ENCODE data around the gene SCCPDH.
"Not testable (repeated sequence)": the region's sequence is repeated elsewhere in the genome, so short reads cannot be mapped to it uniquely, and the experiment has no call there.

The SCCPDH gene, protein sequence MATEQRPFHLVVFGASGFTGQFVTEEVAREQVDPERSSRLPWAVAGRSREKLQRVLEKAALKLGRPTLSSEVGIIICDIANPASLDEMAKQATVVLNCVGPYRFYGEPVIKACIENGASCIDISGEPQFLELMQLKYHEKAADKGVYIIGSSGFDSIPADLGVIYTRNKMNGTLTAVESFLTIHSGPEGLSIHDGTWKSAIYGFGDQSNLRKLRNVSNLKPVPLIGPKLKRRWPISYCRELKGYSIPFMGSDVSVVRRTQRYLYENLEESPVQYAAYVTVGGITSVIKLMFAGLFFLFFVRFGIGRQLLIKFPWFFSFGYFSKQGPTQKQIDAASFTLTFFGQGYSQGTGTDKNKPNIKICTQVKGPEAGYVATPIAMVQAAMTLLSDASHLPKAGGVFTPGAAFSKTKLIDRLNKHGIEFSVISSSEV

DNA sequence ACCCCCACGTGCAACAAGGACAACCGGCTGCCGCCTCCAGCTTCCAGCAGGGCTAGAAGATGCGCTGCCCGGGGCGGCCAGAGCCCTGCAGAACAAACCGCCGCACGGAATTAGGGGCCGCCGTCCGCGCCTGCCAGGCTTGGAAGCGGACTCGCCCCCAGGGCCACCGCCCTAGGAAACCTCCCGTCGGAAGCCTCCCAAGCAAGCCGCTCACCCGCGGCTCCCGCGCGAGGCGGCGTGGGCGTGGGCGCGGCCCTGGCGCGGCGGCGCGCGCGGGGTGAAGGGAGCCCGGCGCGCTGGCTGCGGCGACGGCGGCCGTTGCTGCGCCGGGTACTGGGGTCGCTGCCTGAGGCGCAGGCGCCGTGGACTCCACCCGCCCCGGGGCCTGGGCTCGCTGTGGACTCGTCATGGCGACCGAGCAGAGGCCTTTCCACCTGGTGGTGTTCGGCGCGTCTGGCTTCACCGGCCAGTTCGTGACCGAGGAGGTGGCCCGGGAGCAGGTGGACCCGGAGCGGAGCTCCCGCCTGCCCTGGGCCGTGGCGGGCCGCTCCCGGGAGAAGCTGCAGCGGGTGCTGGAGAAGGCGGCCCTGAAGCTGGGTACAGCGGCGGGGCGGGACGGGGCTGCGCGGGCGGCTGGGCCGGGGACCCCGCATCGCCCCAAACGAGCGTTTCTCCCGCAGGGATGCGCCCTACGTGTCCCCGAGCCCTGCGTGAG, at the start of gene SCCPDH:
Gene SCCPDH, plus strand, starts transcription at position 394 of the 715 bp plus-strand sequence. Its CDS starts 14 bp downstream, at position 408.
- DNase-seq = peak; percentile 74

DNA sequence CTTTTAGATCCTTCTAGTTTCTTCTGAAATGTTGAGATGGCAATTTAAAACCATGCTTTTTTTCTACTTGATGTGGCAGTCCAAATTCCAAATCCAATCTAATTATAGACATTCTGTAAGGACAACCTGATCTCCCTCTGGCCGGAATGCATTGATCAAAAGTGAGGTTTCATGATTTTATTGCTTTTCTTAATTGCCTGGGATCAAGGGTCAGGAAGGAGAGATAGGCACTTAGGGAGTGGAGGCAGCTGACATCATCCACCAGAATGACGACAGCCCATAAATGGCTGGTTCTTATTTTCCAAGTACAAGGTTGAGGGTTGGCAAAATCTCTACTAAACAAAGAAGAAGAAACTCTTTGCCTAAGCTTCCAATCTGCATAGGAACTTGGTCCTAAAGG, 46.4 kb upstream of the SCCPDH start:
- DNase-seq = no peak

DNA sequence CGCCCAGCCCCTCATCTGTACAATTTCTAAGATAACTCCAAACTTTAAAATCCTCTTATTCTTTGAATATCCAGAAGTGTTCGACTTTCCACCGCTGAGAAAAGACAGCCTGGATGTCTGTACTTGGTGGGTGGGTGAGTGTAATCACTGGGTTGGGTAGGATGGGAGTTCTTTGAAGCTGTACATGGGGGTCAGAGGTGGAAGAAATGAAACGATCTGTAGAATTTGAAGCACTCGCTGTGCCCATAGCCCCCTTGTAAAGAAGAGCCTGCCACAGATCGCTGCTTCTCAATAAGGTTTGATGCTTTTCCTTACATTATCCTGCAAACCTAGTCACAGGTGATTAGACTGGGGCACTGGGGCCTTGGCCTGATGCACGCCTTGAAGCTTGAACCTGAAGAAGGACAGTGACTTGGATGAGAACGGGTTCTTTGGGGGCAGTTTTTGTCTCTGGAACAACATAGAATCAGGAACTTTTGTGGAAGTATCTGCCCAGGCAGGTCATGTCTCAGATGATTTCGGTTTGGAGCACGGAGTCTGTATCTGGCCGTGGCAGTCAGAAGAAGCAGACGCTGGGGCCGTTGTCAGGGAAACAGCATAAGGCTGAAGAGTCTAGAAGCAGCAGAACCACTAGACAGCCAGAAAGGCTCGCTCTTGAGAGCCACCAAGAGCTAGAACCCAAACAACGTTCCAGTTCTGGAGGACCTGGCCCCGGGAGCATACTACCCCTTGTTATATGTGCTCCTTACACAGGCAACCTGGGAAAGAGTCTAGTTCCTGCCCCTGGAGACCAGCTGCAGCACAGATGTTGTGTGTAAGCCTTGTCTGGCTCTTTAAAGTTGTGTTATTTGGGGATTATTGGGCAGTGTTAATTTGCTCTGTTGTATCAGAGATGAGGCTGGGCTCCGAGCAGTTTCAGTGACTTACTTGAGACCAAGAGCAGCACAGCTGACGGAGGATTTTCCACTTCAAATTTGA, 45.1 kb upstream of the SCCPDH start:
- DNase-seq = no peak

DNA sequence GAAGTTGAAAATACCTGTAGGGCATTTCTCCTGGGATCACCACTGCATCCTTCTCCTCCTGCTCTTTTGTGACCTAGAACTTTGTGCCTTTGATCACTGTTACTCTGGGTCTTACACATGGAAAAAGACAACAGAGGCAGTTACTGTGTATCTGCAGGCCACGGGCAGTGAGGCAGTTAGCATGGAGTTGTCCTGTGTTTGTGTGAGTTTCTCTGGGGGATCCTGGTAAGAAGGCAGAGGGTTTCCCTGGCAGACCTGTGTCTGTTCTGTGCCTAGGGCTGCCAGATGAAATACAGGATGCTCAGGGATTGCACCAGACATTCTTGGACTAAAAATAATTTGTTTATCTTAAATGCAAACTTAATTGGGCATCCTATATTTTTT, 44.4 kb upstream of the SCCPDH start:
- DNase-seq = no peak

DNA sequence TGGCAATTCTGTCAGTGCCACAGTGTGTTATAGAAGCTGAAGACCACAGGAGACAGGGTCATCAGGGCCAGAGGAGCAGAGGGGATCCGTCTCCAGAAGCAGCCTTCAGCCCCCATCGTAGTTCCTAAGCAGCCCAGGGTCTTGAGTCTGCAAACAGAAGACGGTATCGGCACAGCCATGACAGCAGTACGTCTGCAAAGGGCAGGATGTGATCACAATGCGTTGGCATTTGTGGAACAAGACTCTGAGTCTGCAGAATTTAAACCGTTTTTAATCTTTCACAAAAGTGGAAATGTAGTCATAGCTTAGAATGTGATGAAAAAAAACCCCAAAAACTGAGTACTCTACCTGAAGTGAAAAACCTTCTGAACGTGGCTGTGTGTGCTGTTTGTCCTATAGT, 44.0 kb upstream of the SCCPDH start:
- no peak for DNase-seq

DNA sequence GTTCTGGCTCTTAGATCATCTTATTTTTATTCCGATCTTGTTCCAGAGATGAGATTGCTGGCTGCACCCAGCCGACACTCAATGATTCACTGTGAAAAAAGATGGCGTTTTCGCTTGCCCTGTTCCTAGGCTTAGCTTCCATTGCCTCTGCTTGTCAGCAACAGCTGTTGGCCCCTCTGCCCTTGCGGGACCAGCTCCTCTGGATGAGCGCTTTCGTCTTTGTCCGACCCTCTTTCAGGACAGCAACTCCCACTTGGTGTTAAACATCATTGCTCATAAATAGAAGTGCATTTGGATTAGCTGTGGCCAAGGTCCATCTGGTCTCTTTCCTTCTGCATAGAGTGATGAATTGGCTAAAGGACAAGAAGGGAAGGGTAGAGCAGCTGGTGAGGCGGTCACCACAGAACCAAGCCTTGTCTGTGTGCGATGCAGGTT, 43.5 kb upstream of the SCCPDH start:
- DNase-seq = no peak

DNA sequence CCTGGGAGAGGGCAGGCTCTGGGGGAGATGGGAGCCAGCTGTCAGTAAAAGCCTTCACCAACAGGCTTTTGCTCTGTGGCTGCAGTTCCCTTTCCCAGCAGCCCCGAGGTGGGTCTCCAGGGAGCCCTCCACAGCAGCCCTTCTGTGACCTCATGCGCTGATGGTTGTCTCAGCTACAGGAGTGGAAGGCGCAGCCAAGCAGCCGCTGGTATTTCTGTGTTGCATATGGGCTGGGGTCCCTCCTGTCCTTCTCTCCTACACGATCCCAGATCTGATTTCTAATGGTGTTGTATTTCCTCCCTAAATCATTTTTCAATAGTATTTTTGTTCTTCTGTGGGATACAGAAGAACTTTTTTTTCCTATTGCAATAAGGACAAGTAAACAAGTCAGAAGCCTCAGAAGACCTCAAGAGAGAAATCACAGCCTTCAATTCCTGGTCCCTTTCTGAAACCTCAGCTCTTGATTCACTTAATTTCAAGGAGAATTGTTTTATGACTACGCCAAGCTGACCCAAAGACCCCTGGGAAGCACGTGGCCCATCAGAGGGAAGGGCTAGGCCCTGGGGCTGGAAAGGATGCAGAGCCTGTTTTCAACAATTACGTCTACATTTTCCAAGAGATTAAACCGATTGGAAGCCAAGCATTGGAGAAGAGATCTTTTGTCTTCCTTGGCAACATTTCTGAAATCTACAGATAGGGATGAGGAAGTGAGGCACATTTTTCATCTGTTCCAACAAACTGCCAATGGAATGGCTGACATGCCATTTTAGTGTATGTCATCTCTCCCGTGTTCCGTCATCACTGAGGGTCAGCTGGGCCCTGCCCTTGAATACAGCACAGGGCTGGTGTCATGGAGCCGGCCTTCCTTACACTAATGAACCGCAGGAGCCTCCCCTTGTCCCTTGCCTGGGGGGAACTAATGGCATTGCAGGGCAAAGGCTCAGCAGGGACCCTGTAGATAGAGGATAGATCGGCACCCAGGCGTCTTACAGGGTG, 42.0 kb upstream of the SCCPDH start:
- DNase-seq = no peak

DNA sequence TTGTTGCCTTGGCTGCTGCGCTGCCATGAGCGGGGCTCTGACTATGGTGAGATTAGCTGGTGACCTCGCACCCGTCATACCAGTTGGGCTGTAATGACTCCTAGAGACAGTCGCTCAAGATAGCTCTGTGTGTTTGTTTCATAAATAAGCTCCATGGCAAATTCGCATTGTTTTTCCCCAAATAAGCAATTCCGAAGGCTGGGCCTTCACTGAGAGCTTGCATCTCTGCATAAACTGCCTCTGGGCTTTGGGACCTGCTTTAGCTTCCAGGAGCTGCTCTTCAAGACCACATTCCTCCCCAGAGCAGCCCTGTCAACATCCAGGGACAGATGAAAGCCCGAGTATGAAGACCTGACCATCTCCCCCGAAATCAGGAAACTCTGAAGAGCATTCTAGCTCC, 40.7 kb upstream of the SCCPDH start:
- no peak for DNase-seq

DNA sequence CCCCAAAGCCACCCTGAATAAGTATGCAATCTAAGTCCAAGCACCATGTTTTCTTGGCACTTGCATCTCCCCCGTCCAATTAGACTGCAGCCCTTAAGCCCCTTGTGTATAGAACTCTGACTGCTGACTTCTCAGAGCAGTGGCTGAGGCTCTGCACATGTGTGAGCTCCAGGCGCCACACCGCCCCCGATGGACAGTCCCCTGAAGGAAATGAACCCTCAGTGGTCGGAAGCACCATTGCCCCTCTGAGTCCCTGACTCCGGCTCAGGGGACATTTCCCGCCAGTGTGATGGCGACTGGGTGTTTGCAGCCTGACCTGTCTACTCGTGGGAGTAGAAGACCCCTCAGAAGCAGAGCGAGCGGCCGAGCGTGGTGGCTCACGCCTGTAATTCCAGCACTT, 37.2 kb upstream of the SCCPDH start:
- no peak for DNase-seq

DNA sequence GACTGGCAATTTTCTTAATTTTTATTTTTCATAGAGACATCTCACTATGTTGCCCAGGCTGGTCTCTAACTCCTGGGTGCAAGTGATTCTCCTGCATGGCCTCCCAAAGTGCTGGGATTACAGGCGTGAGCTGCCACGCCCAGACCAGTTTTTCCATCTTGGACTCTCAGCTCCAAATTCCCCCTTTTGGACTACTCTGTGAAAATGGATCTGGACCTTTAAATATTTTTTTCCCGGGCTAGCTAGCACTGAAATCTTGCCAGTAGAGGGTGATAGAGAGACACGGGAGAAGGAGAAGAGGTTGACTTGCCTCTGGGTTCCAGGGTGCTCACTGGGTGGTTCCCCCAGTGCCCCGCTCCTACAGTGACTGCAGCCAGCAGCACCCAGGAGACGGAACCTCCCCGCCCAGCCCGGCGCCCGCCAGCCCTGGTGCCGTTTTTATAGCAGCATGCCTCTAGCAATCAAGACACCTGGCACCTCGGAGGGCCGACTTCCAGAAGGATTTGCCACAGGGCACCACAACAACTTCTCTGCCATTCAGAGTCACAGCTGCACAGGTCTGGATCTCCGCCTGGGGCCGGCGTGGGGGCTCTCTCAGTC, 34.7 kb upstream of the SCCPDH start:
- peak; percentile 72 for DNase-seq

DNA sequence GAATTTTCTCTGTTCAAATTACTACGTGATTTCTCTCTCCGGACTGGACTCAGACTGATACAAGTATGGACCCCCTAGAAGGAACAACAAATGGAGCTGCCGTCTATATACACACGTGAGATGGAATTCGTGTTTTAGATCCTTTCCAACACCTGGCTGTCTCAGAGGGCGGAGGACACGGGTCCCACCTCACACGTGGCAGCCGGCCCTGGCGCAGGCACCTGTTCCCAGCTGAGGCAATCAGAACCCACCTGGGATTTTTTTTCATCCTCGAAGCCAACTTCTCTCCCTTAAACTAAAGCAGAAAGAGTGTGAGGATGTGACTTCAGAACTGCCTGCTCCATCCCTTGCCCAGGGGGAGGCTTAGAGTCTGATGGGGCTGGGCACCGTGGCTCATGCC, 34.1 kb upstream of the SCCPDH start:
- DNase-seq = no peak

DNA sequence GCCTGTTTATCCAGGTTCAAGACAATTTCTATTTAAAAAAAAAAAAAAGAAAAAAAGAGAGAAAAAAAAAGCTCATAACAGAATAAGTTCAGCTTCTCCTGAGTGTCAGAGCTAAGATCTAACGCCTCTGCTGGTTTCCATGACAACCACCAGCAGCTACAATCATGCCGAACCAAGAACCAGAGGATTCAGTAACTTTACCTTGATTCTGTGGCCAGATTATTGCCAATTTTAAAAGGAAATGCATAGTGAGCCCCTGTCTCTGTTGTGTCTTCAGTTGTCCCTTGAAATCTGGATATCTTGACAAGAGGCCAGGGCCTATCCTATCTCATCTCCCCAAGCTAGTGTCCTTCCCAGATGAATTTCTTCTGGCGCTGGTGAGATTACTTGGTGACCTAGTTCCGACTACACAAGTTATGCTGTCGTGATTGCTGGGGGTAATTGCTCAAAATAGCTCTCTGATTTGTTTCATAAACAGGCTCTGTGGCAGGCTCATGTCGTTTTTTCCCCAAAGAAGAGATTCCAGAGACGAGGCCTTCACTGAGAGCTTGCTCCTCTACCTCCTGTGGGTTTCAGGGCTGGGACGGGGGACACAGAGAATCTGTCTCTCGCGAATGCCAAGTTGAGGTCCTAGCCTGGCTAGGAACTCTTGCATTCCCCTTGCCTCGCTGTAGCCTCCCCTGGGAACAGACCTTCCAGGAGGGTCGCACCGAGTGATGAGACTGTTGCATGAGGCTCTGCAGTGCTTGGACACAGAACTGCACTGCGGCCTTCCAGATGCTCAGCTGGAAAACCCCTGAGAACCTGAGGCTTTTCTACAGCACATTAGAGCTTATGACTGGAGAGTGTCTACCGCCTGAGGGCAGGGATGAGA, 32.4 kb upstream of the SCCPDH start:
- no peak for DNase-seq

DNA sequence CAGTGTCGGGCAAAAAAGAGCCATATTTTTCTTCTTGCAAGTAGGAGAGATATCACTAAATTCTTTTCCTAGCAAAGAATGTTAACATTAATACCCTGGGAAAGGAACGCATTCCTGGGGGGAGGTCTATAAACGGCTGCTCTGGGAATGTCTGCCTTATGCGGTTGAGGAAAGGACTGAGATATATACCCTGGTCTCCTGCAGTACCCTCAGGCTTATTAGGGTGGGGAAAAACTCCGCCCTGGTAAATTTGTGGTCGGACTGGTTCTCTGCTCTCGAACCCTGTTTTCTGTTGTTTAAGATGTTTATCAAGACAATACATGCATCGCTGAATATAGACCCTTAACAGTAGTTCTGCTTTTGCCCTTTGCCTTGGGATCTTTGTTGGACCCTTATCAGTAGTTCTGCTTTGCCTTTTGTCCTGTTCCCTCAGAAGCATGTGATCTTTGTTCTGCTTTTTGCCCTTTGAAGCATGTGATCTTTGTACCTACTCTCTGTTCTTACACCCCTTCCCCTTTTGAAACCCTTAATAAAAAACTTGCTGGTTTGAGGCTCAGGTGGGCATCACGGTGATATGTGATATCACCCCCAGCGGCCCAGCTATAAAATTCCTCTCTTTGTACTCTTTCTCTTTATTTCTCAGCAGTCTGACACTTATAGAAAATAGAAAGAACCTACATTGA, 29.9 kb upstream of the SCCPDH start:
- DNase-seq = not testable (repeated sequence)

DNA sequence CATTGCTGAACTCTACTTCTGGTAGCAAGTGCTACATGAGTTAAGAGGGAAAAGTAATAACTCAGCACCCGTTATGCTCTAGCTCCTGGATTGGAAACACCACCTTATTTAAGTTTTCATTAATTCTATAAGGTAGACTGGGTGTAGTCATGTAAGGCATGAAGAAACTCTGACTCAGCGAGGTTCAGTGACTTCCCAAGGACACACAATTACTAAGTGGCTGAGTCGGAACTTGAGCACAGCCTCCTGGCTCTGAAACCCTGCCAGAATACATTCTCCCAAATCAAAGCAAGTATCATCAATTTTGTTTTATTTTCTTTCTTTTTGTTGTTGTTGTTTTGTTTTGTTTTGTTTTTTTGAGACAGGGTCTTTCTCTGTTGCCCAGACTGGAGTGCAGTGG, 29.1 kb upstream of the SCCPDH start:
- DNase-seq = no peak

DNA sequence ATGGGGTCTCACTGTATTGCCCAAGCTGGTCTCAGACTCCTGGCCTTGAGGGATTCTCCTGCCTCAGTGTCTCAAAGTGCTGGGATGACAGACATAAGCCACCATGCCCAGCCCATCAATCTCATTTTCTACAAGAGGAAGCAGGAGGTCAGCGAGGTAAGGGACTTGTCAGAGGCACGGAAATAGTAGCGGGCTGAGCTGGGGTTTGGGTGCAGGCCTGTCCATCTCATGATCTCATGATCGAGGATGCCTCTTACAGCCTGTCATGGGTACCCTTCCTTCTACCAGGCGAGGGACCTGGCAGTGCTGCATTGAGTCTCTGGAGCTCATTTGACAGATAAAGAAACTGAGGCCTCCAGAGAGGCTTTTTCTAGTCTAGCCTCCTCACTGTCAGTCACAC, 28.5 kb upstream of the SCCPDH start:
- no peak for DNase-seq

DNA sequence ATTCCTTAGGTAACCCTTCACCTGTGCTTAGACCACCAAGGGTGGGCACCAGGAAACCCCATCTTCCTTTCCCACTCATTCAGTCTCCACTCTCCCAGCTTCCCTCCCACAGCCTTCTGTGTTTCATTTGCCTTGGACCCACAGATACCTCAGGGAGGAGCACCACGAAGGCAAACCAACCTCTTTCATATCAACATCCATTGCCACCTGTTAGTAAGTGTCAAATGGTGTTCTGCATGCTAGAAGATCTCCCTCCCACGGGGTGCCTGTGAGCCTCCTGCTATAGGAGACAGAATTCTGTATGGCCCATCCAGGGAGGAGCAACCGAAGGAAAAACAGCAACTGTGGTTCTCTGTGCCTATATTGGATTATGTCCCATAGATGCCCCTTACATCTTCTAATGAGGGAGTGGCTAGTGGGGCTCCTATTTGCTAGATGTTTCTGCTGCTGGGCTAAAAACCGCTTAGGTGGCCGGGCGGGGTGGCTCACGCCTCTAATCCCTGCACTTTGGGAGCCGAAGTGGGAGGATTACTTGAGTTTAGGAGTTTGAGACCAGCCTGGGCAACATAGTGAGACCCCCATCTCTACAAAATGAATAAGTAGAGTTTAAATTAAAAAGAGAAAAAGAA, 25.6 kb upstream of the SCCPDH start:
- no peak for DNase-seq

DNA sequence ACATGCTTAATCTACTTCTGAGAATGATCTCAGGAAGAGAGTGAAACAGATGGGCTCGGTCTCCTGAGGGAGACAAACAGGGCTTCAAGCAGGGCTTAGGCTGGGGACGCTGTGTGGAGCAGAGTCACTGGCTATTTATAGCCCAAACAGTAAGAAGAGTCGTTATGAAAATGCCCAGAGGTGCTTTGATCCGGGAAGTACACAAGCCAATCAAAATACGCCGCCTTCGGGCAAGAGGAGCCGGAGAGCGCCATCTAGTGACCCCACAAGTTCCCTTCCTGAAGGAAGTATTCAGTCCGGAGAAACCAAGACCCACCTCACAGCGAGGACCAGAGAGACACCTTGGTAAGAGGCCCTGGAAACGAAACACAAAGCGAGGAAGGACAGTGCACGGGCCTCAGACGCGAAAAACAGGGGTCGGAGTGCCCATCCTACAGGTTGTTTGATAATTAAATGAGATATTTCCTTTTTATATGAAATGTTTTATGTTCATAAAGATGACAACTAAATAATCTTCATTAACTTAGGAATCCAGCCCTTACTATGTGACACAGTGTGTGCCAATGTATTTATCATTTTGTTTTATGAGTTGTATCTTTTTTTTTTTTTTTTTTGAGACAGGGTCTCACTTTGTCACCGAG, 25.0 kb upstream of the SCCPDH start:
- peak; percentile 91 for DNase-seq

DNA sequence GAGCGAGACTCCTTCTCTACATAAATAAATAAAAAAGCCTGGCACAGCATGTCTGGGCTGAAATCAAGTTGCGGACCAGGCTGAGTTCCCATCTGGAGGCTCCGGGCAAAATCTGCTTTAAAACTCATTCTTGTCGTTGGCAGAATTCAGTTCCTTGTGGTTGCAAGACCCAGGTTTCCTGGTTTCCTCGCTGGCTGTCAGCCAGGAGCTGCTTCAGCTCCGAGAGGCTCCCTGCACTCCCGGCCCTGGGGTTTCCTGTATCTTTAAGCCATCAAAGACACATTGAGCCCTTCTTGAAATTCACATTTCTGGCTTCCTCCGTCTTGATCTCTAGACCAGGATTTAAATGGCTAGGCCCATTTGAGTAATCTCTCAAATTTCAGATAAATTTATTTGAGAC, 20.6 kb upstream of the SCCPDH start:
- DNase-seq = no peak

DNA sequence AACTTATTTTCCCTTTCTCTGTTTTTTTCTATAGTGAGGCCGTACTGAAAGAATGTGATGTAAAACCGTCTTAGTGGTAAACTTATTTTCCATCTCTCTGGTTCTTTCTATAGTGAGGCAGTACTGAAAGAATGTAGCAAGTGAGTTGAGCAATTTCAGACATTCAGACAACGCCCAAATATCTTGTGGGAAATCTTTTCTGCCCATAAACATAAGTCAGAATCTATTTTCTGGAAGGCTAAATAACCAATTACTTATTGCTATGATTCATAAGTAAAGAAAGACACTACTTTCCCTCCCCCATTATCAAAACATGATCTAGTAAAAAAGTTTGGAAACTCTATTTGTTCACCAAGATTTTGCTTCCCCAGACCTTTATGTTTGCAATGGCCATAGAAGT, 18.8 kb upstream of the SCCPDH start:
- DNase-seq = no peak

All from activated CD4-positive, alpha-beta T cell treated with anti-CD3 and anti-CD28 coated beads, Interleukin-2, amount 50 U/mL, for 16 hours (primary cell).